ENCODE measurements around the gene REEP5. TPM values are rescaled to one million over a fixed set of nuclear protein-coding genes. Genes with fewer than 3 reads are reported as not detected.

The REEP5 gene
- total and polyA plus RNA-seq, 9 of the 15 experiments (the other 6 are each of a cell fraction or from before 2014, with no cell fraction given) = 14.7 to 102 (median 36.0) TPM

GRCh38 chr5:112863549-112863948 is 58.5 kb downstream of the REEP5 start (continued):
- TF ChIP-seq DACH1 (IDR thresholded peaks at IDR 0.05; ENCODE audit: partially characterized antibody) (no peak), ZNF407 (IDR thresholded peaks at IDR 0.05; ENCODE audit: low read depth) (no peak), NR2F6 (CRISPR knock-in tag; IDR thresholded peaks at IDR 0.05) (no peak), PTBP1 (IDR thresholded peaks at IDR 0.05; ENCODE audit: low read depth, low read length) (no peak), ZBTB43 (CRISPR knock-in tag; IDR thresholded peaks at IDR 0.05) (no peak), HDAC2 (IDR thresholded peaks at IDR 0.05) (no peak), NCOA1 (IDR thresholded peaks at IDR 0.05; ENCODE audit: low read depth) (no peak), RREB1 (CRISPR knock-in tag; IDR thresholded peaks at IDR 0.05) (no peak), PBX2 (CRISPR knock-in tag; IDR thresholded peaks at IDR 0.05; ENCODE audit: low read depth) (no peak), PBX2 (tag; conservative IDR thresholded peaks at IDR 0.05; ENCODE audit: low read depth) (no peak), RBM22 (IDR thresholded peaks at IDR 0.05; ENCODE audit: low read depth, low read length, poor library complexity, severe bottlenecking) (no peak)
